ENCODE results near the gene ITSN1.
A peak's percentile ranks its signal among the peaks of the same experiment; 100 is the strongest.
"Not testable (repeated sequence)": the region's sequence is repeated elsewhere in the genome, so short reads cannot be mapped to it uniquely, and the experiment has no call there.

ITSN1 gene

DNA sequence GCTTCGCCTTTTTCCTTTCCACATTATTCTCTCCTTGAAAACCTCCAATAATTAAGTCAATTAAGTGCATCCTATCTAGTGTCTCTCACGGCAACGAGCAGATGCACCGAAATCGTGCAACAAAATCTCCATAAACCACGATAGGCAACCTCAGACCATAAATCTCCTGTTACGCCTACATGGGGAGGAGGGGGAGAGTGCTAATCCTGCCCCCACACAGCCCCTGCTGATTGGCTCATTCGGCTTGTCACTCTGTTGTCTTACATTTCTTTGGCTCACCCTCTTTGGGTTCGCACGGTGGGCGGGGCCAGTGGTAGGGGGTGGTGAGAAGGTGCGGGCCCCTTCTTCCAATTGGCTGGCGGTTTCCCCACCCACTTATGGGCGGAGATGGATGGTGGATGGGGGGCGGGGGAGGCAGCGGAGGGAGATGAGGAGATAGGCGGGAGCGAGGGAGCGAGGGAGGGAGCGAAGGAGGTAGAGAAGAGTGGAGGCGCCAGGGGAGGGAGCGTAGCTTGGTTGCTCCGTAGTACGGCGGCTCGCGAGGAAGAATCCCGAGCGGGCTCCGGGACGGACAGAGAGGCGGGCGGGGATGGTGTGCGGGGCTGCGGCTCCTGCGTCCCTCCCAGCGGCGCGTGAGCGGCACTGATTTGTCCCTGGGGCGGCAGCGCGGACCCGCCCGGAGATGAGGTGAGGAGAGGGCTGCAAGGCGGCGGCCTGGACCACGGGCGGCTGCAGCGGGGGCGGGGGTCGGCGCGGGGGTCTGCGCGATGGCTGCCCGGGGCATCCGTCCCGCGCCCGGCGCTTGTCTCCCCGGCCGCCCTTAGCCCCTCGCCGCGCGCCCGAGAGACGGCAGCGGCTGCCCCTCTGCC, at the start of gene ITSN1:
ITSN1 (plus strand) TSS at position 475 of the 869 bp plus-strand sequence. CDS start 76,328 bp downstream, outside the sequence.
- TF ChIP-seq, protein P1, sequence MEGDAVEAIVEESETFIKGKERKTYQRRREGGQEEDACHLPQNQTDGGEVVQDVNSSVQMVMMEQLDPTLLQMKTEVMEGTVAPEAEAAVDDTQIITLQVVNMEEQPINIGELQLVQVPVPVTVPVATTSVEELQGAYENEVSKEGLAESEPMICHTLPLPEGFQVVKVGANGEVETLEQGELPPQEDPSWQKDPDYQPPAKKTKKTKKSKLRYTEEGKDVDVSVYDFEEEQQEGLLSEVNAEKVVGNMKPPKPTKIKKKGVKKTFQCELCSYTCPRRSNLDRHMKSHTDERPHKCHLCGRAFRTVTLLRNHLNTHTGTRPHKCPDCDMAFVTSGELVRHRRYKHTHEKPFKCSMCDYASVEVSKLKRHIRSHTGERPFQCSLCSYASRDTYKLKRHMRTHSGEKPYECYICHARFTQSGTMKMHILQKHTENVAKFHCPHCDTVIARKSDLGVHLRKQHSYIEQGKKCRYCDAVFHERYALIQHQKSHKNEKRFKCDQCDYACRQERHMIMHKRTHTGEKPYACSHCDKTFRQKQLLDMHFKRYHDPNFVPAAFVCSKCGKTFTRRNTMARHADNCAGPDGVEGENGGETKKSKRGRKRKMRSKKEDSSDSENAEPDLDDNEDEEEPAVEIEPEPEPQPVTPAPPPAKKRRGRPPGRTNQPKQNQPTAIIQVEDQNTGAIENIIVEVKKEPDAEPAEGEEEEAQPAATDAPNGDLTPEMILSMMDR (conservative IDR thresholded peaks at IDR 0.05; ENCODE audit: low read depth, low read length), result no peak

DNA sequence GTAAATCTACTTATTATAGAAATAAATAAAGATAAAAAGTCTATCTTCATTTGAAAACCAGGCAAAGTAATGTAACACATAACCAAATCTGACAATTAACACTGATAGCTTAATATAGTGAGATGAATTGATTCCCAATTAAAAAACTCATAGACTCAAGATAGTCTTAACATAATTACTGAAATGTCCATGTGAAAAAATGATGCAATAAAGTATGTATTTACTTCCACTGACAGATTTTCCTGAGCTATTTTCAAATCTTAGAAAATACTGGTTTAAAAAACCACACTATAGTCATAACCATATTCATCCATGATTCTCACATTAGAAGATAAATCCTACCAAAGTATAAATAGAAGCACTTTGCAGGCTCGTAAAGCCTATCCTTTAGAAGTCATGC, 44.2 kb upstream of the ITSN1 start:
- H3K4me3 ChIP-seq (ENCODE audit: low read length), result no peak overlapping the region
- TF ChIP-seq, protein P1 (conservative IDR thresholded peaks at IDR 0.05; ENCODE audit: low read depth, low read length), result no peak
- no peak for DNase-seq (ENCODE audit: low read depth)

More for the DNA sequence above, at the start of gene ITSN1:
- peak within 1 kb of the TSS; percentile 74 for H3K4me3 ChIP-seq (ENCODE audit: low read length)
- DNase-seq (ENCODE audit: low read depth), result peak; percentile 99

DNA sequence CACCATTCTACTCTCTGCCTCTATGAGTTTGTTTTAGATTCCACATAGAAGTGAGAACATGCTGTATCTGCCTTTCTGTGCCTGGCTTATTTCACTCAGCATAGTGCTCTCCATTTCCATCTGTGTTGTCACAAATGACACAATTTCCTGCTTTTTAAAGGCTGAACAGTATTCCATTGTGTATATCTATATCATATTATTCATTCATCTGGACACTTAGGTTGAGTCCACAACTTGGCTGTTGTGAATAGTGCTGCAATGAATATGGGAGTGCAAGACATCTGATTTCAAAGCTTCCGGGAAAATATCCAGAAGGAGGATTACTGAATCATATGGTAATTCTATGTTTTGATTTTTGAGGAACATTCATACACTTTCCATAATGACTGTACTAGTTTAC, 33.7 kb upstream of the ITSN1 start:
- H3K4me3 ChIP-seq (ENCODE audit: low read length), result no peak overlapping the region
- TF ChIP-seq, protein P1 (conservative IDR thresholded peaks at IDR 0.05; ENCODE audit: low read depth, low read length), result no peak
- DNase-seq (ENCODE audit: low read depth), result peak; percentile 30

DNA sequence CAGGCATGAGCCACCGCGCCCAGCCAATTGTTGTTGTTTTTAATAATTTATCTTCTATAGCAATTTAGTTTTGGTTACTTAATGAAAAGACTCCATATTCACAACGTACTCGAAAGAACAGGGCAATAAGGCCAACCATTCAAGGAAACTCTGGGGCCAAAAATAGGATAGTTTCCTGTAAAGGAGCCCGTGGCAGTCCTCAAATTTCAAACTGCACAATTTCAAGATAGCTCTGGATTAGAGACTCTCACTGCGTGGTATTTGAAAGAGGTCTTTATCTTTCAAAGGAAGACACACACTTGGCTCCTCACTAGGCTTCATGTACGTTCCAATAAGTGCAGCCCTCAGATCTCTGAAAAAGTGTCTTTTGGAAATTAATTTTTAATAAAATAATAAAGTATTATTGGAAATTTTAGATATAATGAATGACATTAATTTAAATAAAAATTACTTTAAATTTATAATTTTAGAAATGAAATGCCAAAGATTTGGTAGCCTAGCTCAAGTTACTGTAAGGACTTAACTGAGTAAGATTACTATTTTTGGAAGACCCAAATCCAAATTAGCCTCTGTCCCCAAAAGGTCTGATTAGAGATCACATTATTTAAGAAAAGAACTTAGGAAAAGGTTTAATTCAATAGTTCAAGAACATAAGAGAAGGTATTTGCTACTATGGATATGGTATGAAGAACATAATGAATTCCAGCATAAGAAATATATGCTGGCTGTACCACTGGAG, 31.1 kb upstream of the ITSN1 start:
- no peak for DNase-seq (ENCODE audit: low read depth)

DNA sequence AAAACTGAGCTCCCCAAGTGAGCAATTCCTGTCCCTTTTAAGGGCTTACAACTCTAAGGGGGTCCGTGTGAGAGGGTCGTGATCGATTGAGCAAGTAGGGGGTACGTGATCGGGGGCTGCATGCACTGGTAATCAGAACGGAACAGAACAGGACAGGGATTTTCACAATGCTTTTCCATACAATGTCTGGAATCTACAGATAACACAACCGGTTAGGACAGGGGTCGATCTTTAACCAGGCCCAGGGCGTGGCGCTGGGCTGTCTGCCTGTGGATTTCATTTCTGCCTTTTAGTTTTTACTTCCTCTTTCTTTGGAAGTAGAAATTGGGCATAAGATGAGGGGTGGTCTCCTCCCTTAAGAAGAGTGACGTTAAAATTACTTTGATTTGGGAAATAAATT, 24.7 kb upstream of the ITSN1 start:
- not testable (repeated sequence) for H3K4me3 ChIP-seq (ENCODE audit: low read length); DNase-seq (ENCODE audit: low read depth)

More for the DNA sequence above, 31.1 kb upstream of the ITSN1 start:
- TF ChIP-seq, protein P1 (conservative IDR thresholded peaks at IDR 0.05; ENCODE audit: low read depth, low read length), result no peak
- H3K4me3 ChIP-seq (ENCODE audit: low read length), result no peak overlapping the region

DNA sequence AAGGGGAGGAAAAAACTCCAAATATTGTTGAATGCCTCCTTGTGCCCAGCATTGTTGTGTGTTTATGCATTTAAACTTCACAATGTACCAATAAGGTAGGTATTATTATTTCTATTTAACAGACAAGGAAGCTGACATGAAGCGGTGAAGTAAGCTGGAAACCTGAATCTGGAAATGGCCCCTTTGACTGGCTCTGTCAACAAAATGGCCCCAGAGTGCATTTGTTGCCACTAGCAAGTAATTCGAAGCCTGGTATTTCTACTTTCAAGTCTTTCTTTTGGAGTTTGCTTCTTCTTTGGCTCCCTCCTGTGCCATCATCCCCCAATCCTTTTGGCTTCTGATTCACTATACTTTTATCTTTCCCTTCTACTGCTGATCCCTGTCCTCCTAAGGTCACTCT, 23.9 kb upstream of the ITSN1 start:
- DNase-seq (ENCODE audit: low read depth), result no peak
- TF ChIP-seq, protein P1 (conservative IDR thresholded peaks at IDR 0.05; ENCODE audit: low read depth, low read length), result no peak
- H3K4me3 ChIP-seq (ENCODE audit: low read length), result no peak overlapping the region

DNA sequence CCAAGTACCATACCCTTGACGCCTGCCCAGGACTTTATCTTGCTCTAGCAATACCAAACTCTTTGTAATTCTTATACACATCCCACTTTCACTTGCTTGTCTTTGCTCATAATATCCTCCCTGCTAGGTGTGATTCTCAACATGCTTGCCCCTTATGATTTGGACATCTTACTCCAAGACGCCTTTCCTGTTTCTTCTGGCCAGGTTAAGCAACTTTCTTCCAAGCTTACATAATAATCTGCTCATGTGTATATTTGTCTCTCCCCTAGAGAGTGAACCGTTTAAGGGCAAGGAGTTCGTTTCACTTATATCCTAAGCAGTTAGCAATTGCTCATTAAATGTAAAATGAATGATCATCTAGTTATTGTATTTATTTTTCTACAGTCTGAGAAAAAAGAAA, 22.6 kb upstream of the ITSN1 start:
- no peak overlapping the region for H3K4me3 ChIP-seq (ENCODE audit: low read length)
- TF ChIP-seq, protein P1 (conservative IDR thresholded peaks at IDR 0.05; ENCODE audit: low read depth, low read length), result no peak
- no peak for DNase-seq (ENCODE audit: low read depth)

Data from retinal pigment epithelial cell (primary cell).